Fibroblast of pulmonary artery (primary cell): ENCODE measurements around the gene CTBP2.

Experiments used
- DNase-seq: peaks from one replicate; pipeline ENCODE4 v3.0.0-alpha.2; 2010; ENCODE audit warnings: low read depth
- H3K4me3 ChIP-seq: replicated peaks from 2 replicates; pipeline ENCODE4 v1.5.1; 2011; ENCODE audit warnings: low read depth, mild to moderate bottlenecking, control low read depth, low read length, moderate library complexity
- TF ChIP-seq, protein P1 (sequence below): IDR thresholded peaks from 2 replicates; pipeline ENCODE4 v1.5.1; 2011; ENCODE audit warnings: mild to moderate bottlenecking, control low read depth, low read length, inconsistent platforms; ENCODE audit errors: missing control alignments

CTBP2 gene

DNA sequence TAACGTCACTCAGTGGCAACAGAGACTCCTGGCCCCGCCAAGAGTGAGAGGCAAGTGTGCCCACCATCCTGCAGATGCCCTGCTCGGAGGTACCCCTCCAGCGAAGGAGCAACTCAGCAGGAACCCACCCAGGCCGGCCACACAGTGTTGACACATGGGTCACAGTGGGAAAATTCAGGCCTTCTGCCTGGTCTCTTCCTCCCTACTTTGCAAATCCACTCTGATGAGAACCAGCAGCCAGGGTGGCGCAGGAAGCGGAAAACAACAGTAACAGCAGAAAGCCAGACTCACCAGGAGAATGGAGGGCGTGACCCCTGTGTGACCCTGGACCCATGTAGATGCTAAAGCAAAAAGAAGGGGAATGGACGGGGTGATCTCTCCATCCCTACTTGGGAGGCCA is 53.8 kb downstream of the CTBP2 start:
- TF ChIP-seq, protein P1, sequence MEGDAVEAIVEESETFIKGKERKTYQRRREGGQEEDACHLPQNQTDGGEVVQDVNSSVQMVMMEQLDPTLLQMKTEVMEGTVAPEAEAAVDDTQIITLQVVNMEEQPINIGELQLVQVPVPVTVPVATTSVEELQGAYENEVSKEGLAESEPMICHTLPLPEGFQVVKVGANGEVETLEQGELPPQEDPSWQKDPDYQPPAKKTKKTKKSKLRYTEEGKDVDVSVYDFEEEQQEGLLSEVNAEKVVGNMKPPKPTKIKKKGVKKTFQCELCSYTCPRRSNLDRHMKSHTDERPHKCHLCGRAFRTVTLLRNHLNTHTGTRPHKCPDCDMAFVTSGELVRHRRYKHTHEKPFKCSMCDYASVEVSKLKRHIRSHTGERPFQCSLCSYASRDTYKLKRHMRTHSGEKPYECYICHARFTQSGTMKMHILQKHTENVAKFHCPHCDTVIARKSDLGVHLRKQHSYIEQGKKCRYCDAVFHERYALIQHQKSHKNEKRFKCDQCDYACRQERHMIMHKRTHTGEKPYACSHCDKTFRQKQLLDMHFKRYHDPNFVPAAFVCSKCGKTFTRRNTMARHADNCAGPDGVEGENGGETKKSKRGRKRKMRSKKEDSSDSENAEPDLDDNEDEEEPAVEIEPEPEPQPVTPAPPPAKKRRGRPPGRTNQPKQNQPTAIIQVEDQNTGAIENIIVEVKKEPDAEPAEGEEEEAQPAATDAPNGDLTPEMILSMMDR = no peak
- no peak overlapping the region for H3K4me3 ChIP-seq
- DNase-seq = no peak

DNA sequence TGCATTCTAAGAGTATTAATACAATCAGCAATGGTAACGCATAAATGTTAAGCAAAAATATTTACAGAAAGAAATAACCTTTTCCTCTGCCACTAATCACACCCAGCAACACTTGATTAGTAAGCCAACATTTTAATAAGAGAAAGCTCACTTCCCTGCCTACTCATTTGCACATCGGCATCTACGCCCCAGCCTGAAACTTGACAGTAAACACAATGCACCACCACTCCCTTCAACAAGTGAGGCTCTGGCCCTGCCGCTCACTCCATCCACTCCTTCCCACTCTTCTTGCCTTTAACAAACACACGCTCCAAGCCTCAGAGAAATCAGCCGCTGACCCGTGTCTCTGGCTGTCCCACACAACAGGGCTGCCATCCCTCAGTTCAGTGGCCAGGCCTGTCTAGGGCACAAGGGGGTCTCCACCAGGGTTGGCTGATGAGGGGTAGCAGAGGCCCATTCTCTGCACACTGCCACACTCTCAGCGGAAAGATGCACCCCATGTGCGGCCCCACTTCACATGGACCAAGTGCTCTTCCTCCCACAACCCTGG is 54.6 kb downstream of the CTBP2 start:
- TF ChIP-seq, protein P1 = no peak
- DNase-seq = no peak
- no peak overlapping the region for H3K4me3 ChIP-seq

DNA sequence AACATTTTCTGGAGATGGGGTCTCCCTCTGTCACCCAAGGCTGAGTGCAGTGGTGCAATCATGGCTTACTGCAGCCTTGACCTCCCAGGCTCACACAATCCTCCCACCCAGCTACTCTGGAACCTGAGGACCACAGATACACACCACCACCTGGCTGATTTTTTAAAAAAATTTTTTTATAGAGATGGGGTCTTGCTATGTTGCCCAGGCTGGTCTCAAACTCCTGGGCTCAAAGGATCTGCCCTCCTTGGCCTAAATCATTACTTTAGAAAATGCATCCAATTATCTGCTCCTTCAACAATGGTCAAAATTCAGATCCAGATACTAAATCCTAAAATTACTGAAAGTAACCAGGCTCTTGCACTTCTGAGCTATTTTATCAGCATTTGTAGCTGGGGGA is 55.2 kb downstream of the CTBP2 start:
- DNase-seq = no peak
- H3K4me3 ChIP-seq = no peak overlapping the region
- TF ChIP-seq, protein P1 = no peak

DNA sequence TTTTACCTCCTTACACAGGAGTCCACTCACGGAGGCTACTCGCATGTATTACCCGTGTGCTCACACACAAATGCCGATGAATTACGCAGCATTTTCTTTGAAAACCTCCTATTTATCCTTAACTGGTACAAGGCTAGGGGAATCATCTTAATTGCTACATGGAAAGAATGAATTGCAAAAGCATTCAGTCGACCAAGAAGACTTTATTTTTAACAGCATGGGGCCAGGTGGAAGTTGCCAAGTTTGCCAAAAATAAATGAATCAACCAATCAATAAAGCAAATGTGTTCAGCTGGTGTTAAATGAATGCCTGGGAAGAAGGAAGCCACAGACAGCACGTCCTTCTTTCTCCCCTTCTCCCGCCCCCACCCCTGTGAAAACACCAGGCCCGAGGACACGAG is 55.8 kb downstream of the CTBP2 start:
- no peak overlapping the region for H3K4me3 ChIP-seq
- no peak for DNase-seq
- TF ChIP-seq, protein P1 = no peak

DNA sequence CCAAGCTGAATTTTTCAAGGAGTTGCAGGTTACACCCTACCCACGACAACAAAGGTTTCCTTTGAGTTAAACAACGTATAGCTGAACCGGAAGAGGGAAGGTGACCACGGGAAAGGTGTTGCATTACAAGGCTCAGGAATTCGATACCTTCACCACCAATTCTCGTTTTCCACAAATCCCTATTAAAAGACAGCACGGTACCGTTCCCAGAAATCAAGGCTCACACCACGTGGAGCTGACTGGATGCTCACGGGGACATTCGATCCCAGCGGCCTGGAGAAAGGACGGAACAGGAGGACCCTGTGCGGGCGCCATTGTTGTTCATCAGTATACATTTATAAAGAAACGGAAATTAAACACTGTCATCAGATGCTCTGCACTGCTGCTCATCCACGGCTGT is 56.4 kb downstream of the CTBP2 start:
- no peak for DNase-seq
- no peak overlapping the region for H3K4me3 ChIP-seq
- TF ChIP-seq, protein P1 = no peak

DNA sequence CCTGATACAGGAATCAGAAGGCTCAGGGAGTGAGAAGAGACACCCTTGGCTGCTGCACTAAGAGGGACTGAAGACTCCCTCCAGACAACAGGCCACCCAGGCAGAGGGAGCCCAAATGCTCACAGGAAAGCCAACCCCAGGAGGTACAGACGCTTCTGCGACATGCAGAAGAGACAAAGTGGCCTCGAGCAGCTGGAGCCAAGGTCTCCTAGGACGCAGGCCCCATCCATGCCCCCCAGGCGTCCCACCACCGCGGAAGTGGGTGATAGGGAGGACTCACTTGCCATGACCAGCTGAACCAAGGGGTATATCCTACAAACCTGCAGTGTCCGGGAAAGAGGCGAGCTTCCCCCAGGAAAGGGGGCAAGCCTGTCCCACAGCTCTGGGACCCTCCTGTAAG is 56.9 kb downstream of the CTBP2 start:
- TF ChIP-seq, protein P1 = no peak
- H3K4me3 ChIP-seq = no peak overlapping the region
- DNase-seq = no peak

DNA sequence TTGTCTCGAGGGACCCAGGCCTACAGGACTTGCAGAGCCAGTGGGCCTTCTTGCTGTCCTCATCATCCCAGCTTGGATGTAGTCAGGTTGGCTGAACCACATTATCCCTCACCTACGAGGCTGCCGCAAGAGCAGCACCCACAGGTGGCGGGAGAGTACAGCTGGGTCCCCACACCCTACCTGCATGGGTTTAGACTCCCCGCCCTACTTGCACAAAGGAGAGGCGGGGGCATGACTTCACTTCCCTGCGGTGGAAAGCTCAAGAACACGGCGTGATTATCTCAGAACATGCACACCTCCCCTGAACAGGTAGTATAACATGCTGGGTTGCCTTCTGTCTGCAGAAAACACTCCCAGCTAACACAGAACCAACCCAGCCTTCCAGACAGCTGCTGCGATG is 57.5 kb downstream of the CTBP2 start:
- DNase-seq = no peak
- TF ChIP-seq, protein P1 = no peak

More for the DNA sequence above, 57.5 kb downstream of the CTBP2 start:
- no peak overlapping the region for H3K4me3 ChIP-seq
